A673 (cell line): ENCODE measurements around the gene MATN1. TPM values are rescaled to one million over a fixed set of nuclear protein-coding genes. Genes with fewer than 3 reads are reported as not detected.

Source experiments
- BruUV-seq: library from RNA; stranded (reverse); fragments of 400-500 nt; replicated peaks from 2 replicates; lab custom pipeline; 2021; lab: Mats Ljungman, UMichigan
- CTCF ChIA-PET: fragments of 300-600 bp; sonication (Branson Sonifier 250); formaldehyde crosslinking; loops from one replicate; lab custom pipeline; 2022; ENCODE audit warnings: antibody characterized with exemption; lab: Charles Lee
- POLR2A ChIA-PET: fragments of 300-600 bp; sonication (Branson Sonifier 250); formaldehyde crosslinking; loops from one replicate; lab custom pipeline; 2022; ENCODE audit warnings: antibody characterized with exemption; ENCODE audit not compliant: low non-redundant PET; lab: Charles Lee
- DNase-seq: peaks from one replicate; pipeline ENCODE4 v3.0.0-alpha.2; 2015; ENCODE audit warnings: low spot score
- H3K27ac ChIP-seq: fragments of 200-600 bp; sonication (generic); 2 replicates; pipeline ENCODE4 v1.5.1; 2016; ENCODE audit warnings: mixed run types, low read depth, mild to moderate bottlenecking, mixed read lengths, antibody characterized with exemption, low read length; ENCODE audit not compliant: poor library complexity, severe bottlenecking
- H3K27me3 ChIP-seq: fragments of 200-600 bp; sonication (generic); replicated peaks from 2 replicates; pipeline ENCODE4 v1.6.1; 2017; ENCODE audit warnings: mixed run types, low read depth, mild to moderate bottlenecking, mixed read lengths, antibody characterized with exemption, low read length; ENCODE audit not compliant: insufficient read depth, poor library complexity
- H3K36me3 ChIP-seq: fragments of 200-600 bp; sonication (generic); 2 replicates; pipeline ENCODE4 v1.6.1; 2016; ENCODE audit warnings: mixed run types, mild to moderate bottlenecking, mixed read lengths, antibody characterized with exemption, low read length; ENCODE audit not compliant: insufficient read depth, poor library complexity, severe bottlenecking
- H3K4me1 ChIP-seq: fragments of 200-600 bp; sonication (generic); 2 replicates; pipeline ENCODE4 v1.6.1; 2017; ENCODE audit warnings: mixed run types, mild to moderate bottlenecking, mixed read lengths, antibody characterized with exemption, low read length; ENCODE audit not compliant: insufficient read depth, poor library complexity, severe bottlenecking
- H3K4me3 ChIP-seq: fragments of 200-600 bp; sonication (generic); 2 replicates; pipeline ENCODE4 v1.5.1; 2016; ENCODE audit warnings: low read depth, mixed run types, mild to moderate bottlenecking, mixed read lengths, low read length; ENCODE audit not compliant: poor library complexity, severe bottlenecking
- H3K9me3 ChIP-seq: fragments of 200-600 bp; sonication (generic); 2 replicates; pipeline ENCODE4 v1.6.1; 2016; ENCODE audit warnings: mixed run types, low read depth, mild to moderate bottlenecking, mixed read lengths, antibody characterized with exemption, low read length; ENCODE audit not compliant: poor library complexity, severe bottlenecking
- EZH2 ChIP-seq: fragments of 200-600 bp; sonication (generic); IDR thresholded peaks from 2 replicates; pipeline ENCODE4 v1.6.1; 2017; ENCODE audit warnings: borderline replicate concordance, low read depth, mild to moderate bottlenecking, mixed read lengths, antibody characterized with exemption, low read length; ENCODE audit not compliant: poor library complexity, severe bottlenecking
- intact Hi-C: fragments of 100-400 bp; cut with micrococcal nuclease; formaldehyde crosslinking; loops from one replicate; pipeline ENCODE4 v1.10.0; 2022; ENCODE audit not compliant: unreplicated experiment
- total RNA-seq: library from RNA; stranded (reverse); gene quantifications from 2 replicates; pipeline ENCODE4 v1.2.3, GENCODE V29; 2021
- TF ChIP-seq, protein P1 (sequence below): fragments of 300-800, 200-600 bp; sonication (generic); conservative IDR thresholded peaks from 2 replicates; pipeline ENCODE4 v1.5.1; 2017; ENCODE audit warnings: low read depth, mild to moderate bottlenecking, antibody characterized with exemption, low read length, moderate library complexity, mixed read lengths

MATN1 gene
- total RNA-seq, 1 experiment from 2014 or later, result not detected

DNA sequence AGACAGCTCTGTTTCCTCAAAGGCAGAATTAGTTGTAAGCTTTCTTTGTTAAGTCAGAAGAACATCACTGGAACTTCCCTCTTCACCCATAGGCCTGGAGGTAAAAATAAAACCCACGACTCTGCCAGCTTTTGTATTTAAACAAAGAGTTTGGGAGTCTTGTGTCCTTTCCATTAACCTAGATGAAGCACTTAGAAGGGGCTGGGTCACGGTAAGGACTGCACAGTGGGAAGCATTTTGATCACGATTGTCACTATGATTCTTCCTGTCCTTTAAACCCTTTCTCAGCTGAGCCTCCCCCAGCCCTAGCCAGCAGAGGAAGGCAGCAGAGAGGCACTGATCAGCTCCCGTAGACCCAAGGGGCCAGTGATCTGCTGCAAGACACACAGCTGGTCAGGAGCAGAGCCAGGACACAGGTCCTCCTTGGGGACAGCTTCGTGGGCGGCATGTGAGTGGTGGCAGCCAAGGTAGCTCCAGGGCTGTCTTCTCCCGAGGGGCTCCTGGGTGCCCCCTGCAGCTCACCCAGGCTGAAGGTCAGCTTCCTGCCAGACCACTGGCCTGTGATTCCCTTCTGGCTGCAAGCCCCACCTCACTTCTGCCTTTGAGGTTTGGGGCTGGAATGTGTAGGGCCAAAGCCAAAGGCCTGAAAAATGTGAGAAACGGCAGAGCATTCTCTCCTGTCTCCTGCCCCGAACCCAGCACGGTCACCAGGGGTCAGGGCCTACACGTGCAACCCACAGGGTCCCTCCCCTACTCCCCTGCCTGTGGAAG, 38.2 kb upstream of the MATN1 start:
- Histone ChIP-seq H3K4me1 (peaks cover 6% of the 10 kb centered on the region), H3K27ac (no peak overlapping the region), H3K27me3 (no peaks in the 10 kb centered on the region), H3K36me3 (no peaks in the 10 kb centered on the region), H3K4me3 (no peak overlapping the region), H3K9me3 (no peaks in the 10 kb centered on the region)
- TF ChIP-seq, protein P1, sequence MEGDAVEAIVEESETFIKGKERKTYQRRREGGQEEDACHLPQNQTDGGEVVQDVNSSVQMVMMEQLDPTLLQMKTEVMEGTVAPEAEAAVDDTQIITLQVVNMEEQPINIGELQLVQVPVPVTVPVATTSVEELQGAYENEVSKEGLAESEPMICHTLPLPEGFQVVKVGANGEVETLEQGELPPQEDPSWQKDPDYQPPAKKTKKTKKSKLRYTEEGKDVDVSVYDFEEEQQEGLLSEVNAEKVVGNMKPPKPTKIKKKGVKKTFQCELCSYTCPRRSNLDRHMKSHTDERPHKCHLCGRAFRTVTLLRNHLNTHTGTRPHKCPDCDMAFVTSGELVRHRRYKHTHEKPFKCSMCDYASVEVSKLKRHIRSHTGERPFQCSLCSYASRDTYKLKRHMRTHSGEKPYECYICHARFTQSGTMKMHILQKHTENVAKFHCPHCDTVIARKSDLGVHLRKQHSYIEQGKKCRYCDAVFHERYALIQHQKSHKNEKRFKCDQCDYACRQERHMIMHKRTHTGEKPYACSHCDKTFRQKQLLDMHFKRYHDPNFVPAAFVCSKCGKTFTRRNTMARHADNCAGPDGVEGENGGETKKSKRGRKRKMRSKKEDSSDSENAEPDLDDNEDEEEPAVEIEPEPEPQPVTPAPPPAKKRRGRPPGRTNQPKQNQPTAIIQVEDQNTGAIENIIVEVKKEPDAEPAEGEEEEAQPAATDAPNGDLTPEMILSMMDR, result no peak
- no peak for TF ChIP-seq EZH2
- intact Hi-C loops, result no loop called here
- no TSS peak for BruUV-seq
- CTCF ChIA-PET, result no interaction called here
- POLR2A ChIA-PET, result no interaction called here
- DNase-seq, result no peak

DNA sequence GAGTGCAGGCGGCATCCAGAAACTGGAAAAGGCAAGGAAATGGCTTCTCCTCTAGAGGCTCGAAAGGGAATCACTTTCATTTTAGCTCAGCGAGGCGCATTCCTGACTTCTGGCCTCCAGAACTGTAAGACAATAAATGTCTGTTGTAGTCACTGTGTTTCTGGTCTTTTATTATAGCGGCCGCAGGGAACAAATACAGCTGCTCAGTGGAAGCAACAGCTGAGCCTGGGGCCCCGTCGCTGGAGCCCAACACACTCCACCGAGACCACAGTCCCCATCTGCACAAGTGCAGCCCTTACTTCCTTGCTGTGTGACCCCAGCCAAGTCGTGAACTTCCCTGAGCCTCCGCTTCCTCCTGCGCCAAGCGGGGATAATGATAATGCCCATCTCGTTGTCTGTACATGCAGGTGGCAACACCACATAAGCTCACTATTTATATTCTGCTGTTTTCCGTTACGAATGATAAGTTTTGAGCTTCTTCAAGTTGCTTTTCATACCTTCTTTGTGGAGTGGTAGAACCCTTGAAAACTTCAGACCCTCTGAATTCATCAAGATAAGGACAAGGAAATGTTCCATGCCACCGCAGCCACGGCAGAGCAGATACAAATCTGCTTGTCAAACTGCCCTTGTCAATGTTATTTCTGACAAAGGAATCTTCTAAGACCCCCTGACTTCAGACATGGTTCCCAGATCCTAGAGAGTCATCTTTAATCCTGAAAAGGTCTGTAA, 37.4 kb upstream of the MATN1 start:
- H3K9me3 ChIP-seq, result no peaks in the 10 kb centered on the region
- no peak for DNase-seq
- no peaks in the 10 kb centered on the region for H3K36me3 ChIP-seq
- BruUV-seq, result no TSS peak
- peaks cover 6% of the 10 kb centered on the region for H3K4me1 ChIP-seq
- intact Hi-C loops, result no loop called here
- CTCF ChIA-PET, result no interaction called here
- no peak overlapping the region for H3K4me3 ChIP-seq
- no peak overlapping the region for H3K27ac ChIP-seq
- TF ChIP-seq, protein P1, result no peak
- TF ChIP-seq EZH2, result no peak
- POLR2A ChIA-PET, result no interaction called here
- H3K27me3 ChIP-seq, result no peaks in the 10 kb centered on the region

DNA sequence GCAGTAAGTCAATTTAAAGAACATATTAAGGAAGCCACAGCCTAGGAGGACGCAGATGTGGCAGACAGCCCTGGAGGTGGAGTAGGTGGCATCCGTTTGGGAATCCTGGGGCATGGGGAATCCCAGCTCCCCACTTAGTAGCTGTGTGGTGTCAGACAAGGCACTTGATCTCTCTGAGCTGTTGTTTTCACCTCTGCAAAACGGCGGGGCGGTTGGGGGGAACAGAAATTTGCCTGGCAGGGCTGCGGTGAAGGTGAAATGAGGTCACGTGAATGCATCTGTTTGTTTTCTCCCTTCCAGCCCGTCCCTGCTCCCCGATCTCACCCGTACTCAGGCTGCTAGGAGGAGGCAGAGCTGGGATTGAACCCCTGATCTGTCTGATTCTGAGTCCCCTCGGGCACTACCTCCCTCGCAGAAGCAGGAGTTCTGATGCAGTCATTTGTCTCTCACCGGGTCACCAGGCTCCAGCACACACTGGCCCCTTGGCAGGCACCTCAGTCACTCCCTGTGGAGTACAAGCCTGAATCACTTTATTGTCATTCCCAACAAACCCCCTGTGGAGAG, 36.4 kb upstream of the MATN1 start:
- no peaks in the 10 kb centered on the region for H3K27me3 ChIP-seq
- H3K36me3 ChIP-seq, result no peaks in the 10 kb centered on the region
- intact Hi-C loops, result no loop called here
- no peak for DNase-seq
- H3K4me1 ChIP-seq, result peaks cover 6% of the 10 kb centered on the region
- POLR2A ChIA-PET, result no interaction called here
- H3K4me3 ChIP-seq, result no peak overlapping the region
- TF ChIP-seq, protein P1, result no peak
- no peak for TF ChIP-seq EZH2
- H3K27ac ChIP-seq, result no peak overlapping the region
- H3K9me3 ChIP-seq, result no peaks in the 10 kb centered on the region
- no TSS peak for BruUV-seq
- CTCF ChIA-PET, result no interaction called here
